Iris pigment epithelial cell (primary cell): ENCODE data around the gene TRIM67.
"Not testable (repeated sequence)": the region's sequence is repeated elsewhere in the genome, so short reads cannot be mapped to it uniquely, and the experiment has no call there.

ENCODE experiments used
- DNase-seq: peaks from one replicate; pipeline ENCODE4 v3.0.0-alpha.2; 2011; ENCODE audit warnings: low read depth

Gene TRIM67

GRCh38 chr1:231203259-231204057 is 41.6 kb downstream of the TRIM67 start:
- no peak for DNase-seq

GRCh38 chr1:231206856-231207255 is 45.0 kb downstream of the TRIM67 start:
- peak; percentile 41 for DNase-seq

- no peak for DNase-seq
These were observed 45.6 kb downstream of the TRIM67 start for GRCh38 chr1:231207437-231207836.

- DNase-seq = no peak
These were observed 47.1 kb downstream of the TRIM67 start for GRCh38 chr1:231208980-231209379.

GRCh38 chr1:231209531-231209930 is 47.7 kb downstream of the TRIM67 start:
- no peak for DNase-seq

- no peak for DNase-seq
These were observed 48.3 kb downstream of the TRIM67 start for GRCh38 chr1:231210126-231210525.

GRCh38 chr1:231211005-231211857 is 49.4 kb downstream of the TRIM67 start:
- DNase-seq = peak; percentile 42

GRCh38 chr1:231212301-231212700 is 50.4 kb downstream of the TRIM67 start:
- DNase-seq = not testable (repeated sequence)

- no peak for DNase-seq
These were observed 52.1 kb downstream of the TRIM67 start for GRCh38 chr1:231213831-231214573.

GRCh38 chr1:231214918-231215680 is 53.2 kb downstream of the TRIM67 start:
- DNase-seq = no peak

- no peak for DNase-seq
These were observed 54.0 kb downstream of the TRIM67 start for GRCh38 chr1:231215681-231216385.

- DNase-seq = no peak
These were observed 54.6 kb downstream of the TRIM67 start for GRCh38 chr1:231216498-231216897.

GRCh38 chr1:231217056-231217455 is 55.2 kb downstream of the TRIM67 start:
- DNase-seq = no peak

- DNase-seq = no peak
These were observed 56.2 kb downstream of the TRIM67 start for GRCh38 chr1:231218078-231218477.

- no peak for DNase-seq
These were observed 57.9 kb downstream of the TRIM67 start for GRCh38 chr1:231219422-231220401.

- no peak for DNase-seq
These were observed 58.9 kb downstream of the TRIM67 start for GRCh38 chr1:231220801-231221200.

GRCh38 chr1:231226156-231226555 is 64.3 kb downstream of the TRIM67 start:
- no peak for DNase-seq

- DNase-seq = no peak
These were observed 69.7 kb downstream of the TRIM67 start for GRCh38 chr1:231231511-231231910.

- no peak for DNase-seq
These were observed 71.2 kb downstream of the TRIM67 start for GRCh38 chr1:231232870-231233734.
